GM12878 (cell line): ENCODE results near the gene FAM9C. TPM values are rescaled to one million over a fixed set of nuclear protein-coding genes. Genes with fewer than 3 reads are reported as not detected.

ENCODE experiments used
- ATAC-seq: fragments of 200-7000 bp; cut with Tn5 transposase; 3 replicates; pipeline ENCODE4 v1.9.1; 2020; ENCODE audit warnings: mild to moderate bottlenecking, moderate library complexity
- BruUV-seq: library from RNA; stranded (reverse); fragments of 400-500 nt; replicated peaks from 2 replicates; lab custom pipeline; 2021; lab: Mats Ljungman, UMichigan
- CTCF ChIA-PET: fragments of 300-600 bp; sonication (Branson Sonifier 250); formaldehyde crosslinking; extraction: SDS; loops from one replicate; lab custom pipeline; 2021; ENCODE audit warnings: inconsistent platforms; lab: Yijun Ruan, JAX
- POLR2A ChIA-PET: fragments of 350-600 bp; formaldehyde crosslinking; extraction: SDS; loops from one replicate; lab custom pipeline; 2021; ENCODE audit warnings: inconsistent platforms; lab: Charles Lee
- RAD21 ChIA-PET: fragments of 300-600 bp; sonication (Branson Sonifier 250); formaldehyde crosslinking; loops from one replicate; lab custom pipeline; 2023; ENCODE audit warnings: antibody characterized with exemption; ENCODE audit not compliant: unreplicated experiment; lab: Charles Lee
- SMC1A ChIA-PET: fragments of 300-600 bp; sonication (Branson Sonifier 250); formaldehyde crosslinking; loops from one replicate; lab custom pipeline; 2023; ENCODE audit not compliant: unreplicated experiment, uncharacterized antibody; lab: Charles Lee
- DNase-seq: peaks from one replicate; pipeline ENCODE4 v3.0.0-alpha.2; 2011; ENCODE audit warnings: low read depth, low spot score
- FAIRE-seq: peaks from 3 replicates; lab custom pipeline; 2011; peaks lifted over from hg19 to GRCh38; lab: Jason Lieb, UNC
- H2AFZ ChIP-seq: 2 replicates; pipeline ENCODE4 v1.6.0; 2011; ENCODE audit warnings: low read depth, low read length, control low read depth; ENCODE audit not compliant: control insufficient read depth
- H3K27ac ChIP-seq: 2 replicates; pipeline ENCODE4 v1.5.1; 2011; ENCODE audit warnings: control low read depth; ENCODE audit not compliant: control insufficient read depth, insufficient read depth
- H3K27me3 ChIP-seq, 2 experiments: replicated peaks in 1 of 2; 2 replicates each; pipeline versions ENCODE4 v1.6.0 to v1.6.1; 2011; ENCODE audit warnings: low read length in 1 of 2; ENCODE audit not compliant: control insufficient read depth in 2 of 2, insufficient read depth in 2 of 2
- H3K36me3 ChIP-seq, 2 experiments: 2 replicates each; pipeline ENCODE4 v1.5.1; 2011; ENCODE audit warnings: low read length in 1 of 2; ENCODE audit not compliant: control insufficient read depth in 2 of 2, insufficient read depth in 2 of 2
- H3K4me1 ChIP-seq: 2 replicates; pipeline ENCODE4 v1.6.1; 2011; ENCODE audit warnings: mild to moderate bottlenecking, low read length, moderate library complexity, mixed read lengths; ENCODE audit not compliant: control insufficient read depth, insufficient read depth
- H3K4me2 ChIP-seq: 2 replicates; pipeline ENCODE4 v1.6.0; 2011; ENCODE audit warnings: control low read depth; ENCODE audit not compliant: control insufficient read depth, insufficient read depth
- H3K4me3 ChIP-seq: fragments of 200-600 bp; sonication (generic); 2 replicates; pipeline ENCODE4 v1.5.1; 2016
- H3K79me2 ChIP-seq: 2 replicates; pipeline ENCODE4 v1.6.0; 2011; ENCODE audit warnings: low read length; ENCODE audit not compliant: control insufficient read depth, insufficient read depth
- H3K9ac ChIP-seq: 2 replicates; pipeline ENCODE4 v1.8.0; 2011; ENCODE audit warnings: low read length, control low read depth, mixed read lengths; ENCODE audit not compliant: control insufficient read depth, insufficient read depth
- H3K9me3 ChIP-seq: replicated peaks from 3 replicates; pipeline ENCODE4 v1.5.1; 2011; ENCODE audit warnings: mild to moderate bottlenecking, low read length; ENCODE audit not compliant: control insufficient read depth, insufficient read depth
- H4K20me1 ChIP-seq: 2 replicates; pipeline ENCODE4 v1.6.0; 2011; ENCODE audit not compliant: control insufficient read depth, insufficient read depth
- BCL11A ChIP-seq: IDR thresholded peaks from 2 replicates; pipeline ENCODE4 v1.6.1; 2011; ENCODE audit warnings: low read depth, low read length
- BHLHE40 ChIP-seq, 2 experiments: fragments of 450-650 bp in 1 of 2; IDR thresholded peaks; 2 replicates each; pipeline ENCODE4 v1.6.1; 2011 to 2017; ENCODE audit warnings: low read depth in 2 of 2, borderline replicate concordance in 1 of 2, improper control_type of control experiment in 1 of 2, low read length in 1 of 2, mild to moderate bottlenecking in 1 of 2
- BMI1 ChIP-seq: fragments of 450-650 bp; IDR thresholded peaks from 2 replicates; pipeline ENCODE4 v1.6.1; 2016; ENCODE audit warnings: mild to moderate bottlenecking, moderate library complexity, borderline replicate concordance
- CBFB ChIP-seq: IDR thresholded peaks from 2 replicates; pipeline ENCODE4 v1.6.1; 2016; ENCODE audit warnings: antibody characterized with exemption, low read depth
- CHD2 ChIP-seq: IDR thresholded peaks from 2 replicates; pipeline ENCODE4 v1.6.1; 2011; ENCODE audit warnings: low read depth, low read length, improper control_type of control experiment, borderline replicate concordance
- CTCF ChIP-seq, 3 experiments: IDR thresholded peaks in 2 of 3; conservative IDR thresholded peaks in 1 of 3; 2 replicates each; pipeline ENCODE4 v1.5.1; 2011; ENCODE audit warnings: low read depth in 3 of 3, low read length in 3 of 3, mild to moderate bottlenecking in 3 of 3, control low read depth in 2 of 3, moderate library complexity in 2 of 3, inconsistent platforms in 1 of 3, mixed read lengths in 1 of 3; ENCODE audit not compliant: control insufficient read depth in 2 of 3, insufficient read depth in 1 of 3; ENCODE audit errors: extremely low read depth in 1 of 3
- GATAD2B ChIP-seq: fragments of 450-650 bp; conservative IDR thresholded peaks from 2 replicates; pipeline ENCODE4 v1.6.1; 2017; ENCODE audit warnings: low read depth, mild to moderate bottlenecking, moderate library complexity
- HDAC6 ChIP-seq: fragments of 200-600 bp; sonication (generic); IDR thresholded peaks from one replicate; pipeline ENCODE4 v1.8.0; 2017; ENCODE audit warnings: antibody characterized with exemption; ENCODE audit not compliant: unreplicated experiment
- MYC ChIP-seq: IDR thresholded peaks from 2 replicates; pipeline ENCODE4 v1.6.1; 2011; ENCODE audit warnings: mild to moderate bottlenecking, low read length, moderate library complexity, inconsistent platforms; ENCODE audit not compliant: insufficient read depth, insufficient replicate concordance, insufficient read length, severe bottlenecking
- NBN ChIP-seq: fragments of 450-650 bp; IDR thresholded peaks from 2 replicates; pipeline ENCODE4 v1.6.1; 2016
- NR2C1 ChIP-seq: fragments of 450-650 bp; IDR thresholded peaks from 2 replicates; pipeline ENCODE4 v1.6.1; 2017; ENCODE audit warnings: antibody characterized with exemption, mild to moderate bottlenecking, moderate library complexity
- NR2C2 ChIP-seq: IDR thresholded peaks from 2 replicates; pipeline ENCODE4 v1.6.1; 2011; ENCODE audit warnings: borderline replicate concordance, low read depth; ENCODE audit not compliant: control insufficient read depth, insufficient read length
- PAX8 ChIP-seq: fragments of 450-650 bp; IDR thresholded peaks from 2 replicates; pipeline ENCODE4 v1.6.1; 2017; ENCODE audit warnings: mild to moderate bottlenecking, moderate library complexity
- RBBP5 ChIP-seq: fragments of 200-600 bp; sonication (generic); conservative IDR thresholded peaks from 2 replicates; pipeline ENCODE4 v1.6.1; 2016
- SPI1 ChIP-seq: IDR thresholded peaks from 2 replicates; pipeline ENCODE4 v1.6.1; 2011; ENCODE audit warnings: low read depth, mild to moderate bottlenecking, low read length, moderate library complexity, borderline replicate concordance; ENCODE audit not compliant: insufficient read depth
- ZNF207 ChIP-seq: fragments of 450-650 bp; IDR thresholded peaks from 2 replicates; pipeline ENCODE4 v1.6.1; 2014; ENCODE audit warnings: antibody characterized with exemption, mild to moderate bottlenecking, borderline replicate concordance
- WGBS: methylation state at CpG from one replicate; pipeline ENCODE4 v1.1.6; 2016; ENCODE audit warnings: low lambda C conversion rate; ENCODE audit not compliant: insufficient replicate concordance, insufficient coverage; ENCODE audit errors: missing lambda C conversion rate; 5-methylcytosine and 5-hydroxymethylcytosine counted together
- in situ Hi-C: fragments of 300-500 bp; cut with MboI; formaldehyde crosslinking; loops from 9 replicates; pipeline ENCODE4 v1.14.3; 2018; ENCODE audit warnings: mixed read lengths
- intact Hi-C: fragments of 100-400 bp; cut with micrococcal nuclease; formaldehyde crosslinking; loops from one replicate; pipeline ENCODE4 v1.14.2; 2022; ENCODE audit not compliant: unreplicated experiment
- polyA plus RNA-seq, 11 experiments: library from polyadenylated mRNA; depleted of rRNA in 4 of 11; unstranded in 6 of 11; stranded (reverse) in 5 of 11; fragments of >200 nt; fragmentation: Nextera tagmentation in 4 of 11; fragmentation: Illumina TruSeq in 1 of 11; extraction: Ambion mirVana in 4 of 11; extraction: Trizol in 1 of 11; gene quantifications; 1 replicate in 1 of 11; 2 replicates in 10 of 11; pipeline versions ENCODE4 v1.2.1 to v1.2.3, GENCODE V29; 2011 to 2016; ENCODE audit warnings: inconsistent platforms in 2 of 11, missing spikeins in 2 of 11, low read depth in 1 of 11
- total RNA-seq, 4 experiments: library from RNA; depleted of rRNA in 3 of 4; stranded (reverse); fragments of >200 nt in 3 of 4; fragmentation: Illumina TruSeq in 1 of 4; extraction: Trizol in 1 of 4; gene quantifications; 2 replicates each; pipeline versions ENCODE4 v1.2.1 to v1.2.3, GENCODE V29; 2013 to 2021
- TF ChIP-seq, protein P1 (sequence below): fragments of 450-650 bp; IDR thresholded peaks from 2 replicates; pipeline ENCODE4 v1.6.1; 2017; ENCODE audit warnings: mild to moderate bottlenecking
- TF ChIP-seq, protein P2 (sequence below): IDR thresholded peaks from 2 replicates; pipeline ENCODE4 v1.6.1; 2011; ENCODE audit warnings: borderline replicate concordance, low read depth, mild to moderate bottlenecking, moderate library complexity, low read length; ENCODE audit not compliant: insufficient read depth, poor library complexity, severe bottlenecking

FAM9C gene
- total and polyA plus RNA-seq, 10 of the 15 experiments (the other 5 are each of a cell fraction or from before 2014, with no cell fraction given) = 0.01 to 0.03 TPM; not detected in 8

DNA sequence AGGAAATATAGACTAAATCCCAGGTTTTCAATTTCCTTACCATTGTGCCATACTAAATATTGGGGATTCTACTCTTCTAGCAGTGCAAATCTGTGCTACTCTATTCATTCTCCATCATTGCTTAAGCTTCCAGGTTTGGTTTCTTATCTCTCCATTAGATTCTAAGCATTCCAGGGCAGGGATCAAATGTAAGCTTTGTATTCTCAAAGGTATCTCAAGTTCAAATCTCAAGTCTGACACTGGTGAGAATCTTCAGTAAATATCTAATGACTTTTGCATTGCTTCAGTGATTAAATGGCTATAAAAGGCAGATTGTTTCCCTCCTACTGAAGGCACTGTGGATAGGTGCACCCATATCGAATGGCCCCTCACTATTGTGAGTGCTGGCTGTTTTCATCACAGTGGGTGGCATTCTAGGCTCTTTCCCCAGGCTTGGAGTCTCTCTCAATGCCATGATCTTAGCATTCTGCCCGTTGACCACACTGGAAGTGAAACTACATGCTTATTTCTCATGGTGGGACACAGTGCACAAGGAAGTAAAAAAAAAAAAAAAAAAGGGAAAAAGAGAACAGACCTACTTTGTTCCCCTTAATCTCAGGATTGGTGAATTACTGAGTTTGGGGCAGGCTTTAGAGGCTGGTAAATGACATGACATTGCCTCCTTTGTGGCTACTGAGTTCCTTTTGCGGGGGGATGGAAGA, 28.7 kb downstream of the FAM9C start:
- intact Hi-C loops = no loop called here
- DNase-seq = no peak
- Histone ChIP-seq H4K20me1 (no peaks in the 10 kb centered on the region), H3K9ac (no peak overlapping the region), H3K79me2 (no peaks in the 10 kb centered on the region), H3K27ac (peak overlapping the region; percentile 27)
- ChIA-PET POLR2A (interaction anchor here (0.7 to 1.7 kb wide), 4 partner anchors 10 to 72 kb away, joined by 3 to 11 read pairs (median 4); no protein-coding TSS in a partner anchor), CTCF (interaction anchor here (0.6 to 0.8 kb wide), 3 partner anchors 30 to 149 kb away, joined by 3 read pairs; no protein-coding TSS in a partner anchor)
- no TSS peak for BruUV-seq
- TF ChIP-seq CHD2 (no peak), SPI1 (no peak), ZNF207 (no peak), MYC (no peak), CTCF (IDR thresholded peaks at IDR 0.05 in 2 of 3, conservative IDR thresholded peaks at IDR 0.05 in 1 of 3; ENCODE audit: control insufficient read depth in 2 of 3, extremely low read depth in 1 of 3, insufficient read depth in 1 of 3, low read depth in 3 of 3, low read length in 3 of 3) (no peak), BMI1 (no peak), HDAC6 (no peak), NR2C2 (no peak), NBN (no peak), BCL11A (no peak), GATAD2B (no peak), RBBP5 (no peak), NR2C1 (no peak), BHLHE40 (IDR thresholded peaks at IDR 0.05; ENCODE audit: borderline replicate concordance in 1 of 2, low read depth in 2 of 2, low read length in 1 of 2) (no peak), PAX8 (no peak), CBFB (no peak)
- TF ChIP-seq, protein P1, sequence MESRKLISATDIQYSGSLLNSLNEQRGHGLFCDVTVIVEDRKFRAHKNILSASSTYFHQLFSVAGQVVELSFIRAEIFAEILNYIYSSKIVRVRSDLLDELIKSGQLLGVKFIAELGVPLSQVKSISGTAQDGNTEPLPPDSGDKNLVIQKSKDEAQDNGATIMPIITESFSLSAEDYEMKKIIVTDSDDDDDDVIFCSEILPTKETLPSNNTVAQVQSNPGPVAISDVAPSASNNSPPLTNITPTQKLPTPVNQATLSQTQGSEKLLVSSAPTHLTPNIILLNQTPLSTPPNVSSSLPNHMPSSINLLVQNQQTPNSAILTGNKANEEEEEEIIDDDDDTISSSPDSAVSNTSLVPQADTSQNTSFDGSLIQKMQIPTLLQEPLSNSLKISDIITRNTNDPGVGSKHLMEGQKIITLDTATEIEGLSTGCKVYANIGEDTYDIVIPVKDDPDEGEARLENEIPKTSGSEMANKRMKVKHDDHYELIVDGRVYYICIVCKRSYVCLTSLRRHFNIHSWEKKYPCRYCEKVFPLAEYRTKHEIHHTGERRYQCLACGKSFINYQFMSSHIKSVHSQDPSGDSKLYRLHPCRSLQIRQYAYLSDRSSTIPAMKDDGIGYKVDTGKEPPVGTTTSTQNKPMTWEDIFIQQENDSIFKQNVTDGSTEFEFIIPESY = no peak
- TF ChIP-seq, protein P2, sequence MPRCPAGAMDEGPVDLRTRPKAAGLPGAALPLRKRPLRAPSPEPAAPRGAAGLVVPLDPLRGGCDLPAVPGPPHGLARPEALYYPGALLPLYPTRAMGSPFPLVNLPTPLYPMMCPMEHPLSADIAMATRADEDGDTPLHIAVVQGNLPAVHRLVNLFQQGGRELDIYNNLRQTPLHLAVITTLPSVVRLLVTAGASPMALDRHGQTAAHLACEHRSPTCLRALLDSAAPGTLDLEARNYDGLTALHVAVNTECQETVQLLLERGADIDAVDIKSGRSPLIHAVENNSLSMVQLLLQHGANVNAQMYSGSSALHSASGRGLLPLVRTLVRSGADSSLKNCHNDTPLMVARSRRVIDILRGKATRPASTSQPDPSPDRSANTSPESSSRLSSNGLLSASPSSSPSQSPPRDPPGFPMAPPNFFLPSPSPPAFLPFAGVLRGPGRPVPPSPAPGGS = no peak
- TF ChIP-seq, all 136 proteins: peak for 0
- Histone ChIP-seq H3K4me3 (no peak overlapping the region), H2AFZ (no peak overlapping the region), H3K9me3 (no peaks in the 10 kb centered on the region), H3K27me3 (no peaks in the 10 kb centered on the region), H3K36me3 (no peaks in the 10 kb centered on the region), H3K4me2 (no peak overlapping the region), H3K4me1 (peaks cover 45% of the 10 kb centered on the region)
- WGBS = 52% methylated on average over 3 of the region's 3 CpGs
- in situ Hi-C loops = no loop called here
- SMC1A ChIA-PET = interaction anchor here (1.3 to 25.1 kb wide), 11 partner anchors 8 to 66 kb away, joined by 3 to 847 read pairs (median 25); no protein-coding TSS in a partner anchor
- RAD21 ChIA-PET = interaction anchor here (1.3 to 22.5 kb wide), 4 partner anchors 30 to 68 kb away, joined by 4 to 689 read pairs (median 274); partner anchors contain the start of gene TMSB4X
- ATAC-seq (no peak), FAIRE-seq (no peak)
